Lower leg skin (tissue), 3 donors: Measurements from ENCODE around the gene SEMA3D.

Source experiments
- POLR2A ChIP-seq, 2 donors: fragments of 450-650 bp; IDR thresholded peaks; one replicate each; pipeline ENCODE4 v1.6.1; 2016 to 2017; ENCODE audit warnings: antibody characterized with exemption in 2 of 2, mild to moderate bottlenecking in 1 of 2, moderate library complexity in 1 of 2
- TF ChIP-seq, protein P1 (sequence below), 3 donors: fragments of 450-650 bp; IDR thresholded peaks; one replicate each; pipeline ENCODE4 v1.5.1; 2016; ENCODE audit warnings: antibody characterized with exemption in 3 of 3, mild to moderate bottlenecking in 3 of 3, moderate library complexity in 2 of 3

- TF ChIP-seq, protein P1, sequence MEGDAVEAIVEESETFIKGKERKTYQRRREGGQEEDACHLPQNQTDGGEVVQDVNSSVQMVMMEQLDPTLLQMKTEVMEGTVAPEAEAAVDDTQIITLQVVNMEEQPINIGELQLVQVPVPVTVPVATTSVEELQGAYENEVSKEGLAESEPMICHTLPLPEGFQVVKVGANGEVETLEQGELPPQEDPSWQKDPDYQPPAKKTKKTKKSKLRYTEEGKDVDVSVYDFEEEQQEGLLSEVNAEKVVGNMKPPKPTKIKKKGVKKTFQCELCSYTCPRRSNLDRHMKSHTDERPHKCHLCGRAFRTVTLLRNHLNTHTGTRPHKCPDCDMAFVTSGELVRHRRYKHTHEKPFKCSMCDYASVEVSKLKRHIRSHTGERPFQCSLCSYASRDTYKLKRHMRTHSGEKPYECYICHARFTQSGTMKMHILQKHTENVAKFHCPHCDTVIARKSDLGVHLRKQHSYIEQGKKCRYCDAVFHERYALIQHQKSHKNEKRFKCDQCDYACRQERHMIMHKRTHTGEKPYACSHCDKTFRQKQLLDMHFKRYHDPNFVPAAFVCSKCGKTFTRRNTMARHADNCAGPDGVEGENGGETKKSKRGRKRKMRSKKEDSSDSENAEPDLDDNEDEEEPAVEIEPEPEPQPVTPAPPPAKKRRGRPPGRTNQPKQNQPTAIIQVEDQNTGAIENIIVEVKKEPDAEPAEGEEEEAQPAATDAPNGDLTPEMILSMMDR (IDR thresholded peaks at IDR 0.05) = no peak
- no peak for TF ChIP-seq POLR2A (IDR thresholded peaks at IDR 0.05)
Measured at GRCh38 chr7:85079434-85079833, 107.4 kb downstream of the SEMA3D start.
